ENCODE results near the gene GTPBP6.
A peak's percentile ranks its signal among the peaks of the same experiment; 100 is the strongest.
"Not testable (repeated sequence)": the region's sequence is repeated elsewhere in the genome, so short reads cannot be mapped to it uniquely, and the experiment has no call there.

Gene GTPBP6

GRCh38 chrX:334331-334891 lies 15.8 kb upstream of the GTPBP6 start:
- DNase-seq: no peak

GRCh38 chrX:333611-334311 lies 15.2 kb upstream of the GTPBP6 start:
- DNase-seq: no peak

DNA sequence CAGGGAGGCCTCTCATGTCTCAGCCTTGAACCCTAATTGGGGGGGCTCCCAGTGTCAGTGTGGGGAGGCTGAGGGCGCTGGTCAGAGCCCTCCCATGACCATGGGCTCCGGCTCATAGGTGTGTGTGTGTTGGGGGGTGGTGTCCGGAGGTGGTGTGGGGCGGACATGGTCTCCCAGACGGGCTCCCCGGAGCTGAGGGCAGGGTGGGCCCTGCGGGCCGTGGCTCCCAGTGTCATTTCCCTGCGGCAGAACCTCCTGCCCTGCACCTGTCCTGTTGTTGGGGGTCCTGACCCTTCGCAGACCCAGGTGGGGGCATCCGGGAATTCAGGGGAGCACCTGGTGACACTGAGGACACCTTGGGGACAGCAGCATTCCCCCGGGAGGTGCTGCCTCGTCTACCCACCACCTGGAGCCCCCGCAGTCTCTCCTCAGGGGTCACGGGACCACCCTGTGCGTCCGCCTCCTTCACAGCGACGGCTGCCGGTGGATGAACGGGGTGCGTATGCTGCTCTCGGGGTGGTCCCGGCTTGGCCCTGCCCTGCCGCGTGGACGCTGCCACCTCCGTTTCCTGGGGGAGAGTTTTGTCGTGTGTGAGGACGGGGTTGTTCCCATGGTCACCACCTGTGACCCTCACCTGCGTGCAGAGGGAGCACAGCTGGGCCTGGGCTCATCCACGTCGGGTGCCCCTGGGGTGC lies 14.5 kb upstream of the GTPBP6 start:
- DNase-seq: no peak

DNA sequence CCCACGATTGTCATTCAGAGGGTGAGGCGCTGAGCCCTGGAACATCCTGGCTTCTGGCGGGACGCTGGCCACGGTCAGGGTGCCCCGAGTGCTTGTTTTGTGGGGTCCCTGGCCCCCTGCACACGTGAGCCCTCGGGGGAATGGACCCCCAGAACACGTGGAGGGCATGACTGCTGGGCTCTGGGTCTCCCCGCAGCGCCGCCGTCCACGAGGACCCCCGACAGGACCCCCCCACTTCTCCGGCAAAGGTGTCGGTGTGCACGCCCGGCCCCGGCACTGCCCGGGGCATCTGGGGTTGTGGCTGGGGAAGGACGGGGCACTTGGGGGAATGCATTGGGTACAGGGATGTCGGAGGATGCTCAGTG lies 13.9 kb upstream of the GTPBP6 start:
- no peak for DNase-seq

DNA sequence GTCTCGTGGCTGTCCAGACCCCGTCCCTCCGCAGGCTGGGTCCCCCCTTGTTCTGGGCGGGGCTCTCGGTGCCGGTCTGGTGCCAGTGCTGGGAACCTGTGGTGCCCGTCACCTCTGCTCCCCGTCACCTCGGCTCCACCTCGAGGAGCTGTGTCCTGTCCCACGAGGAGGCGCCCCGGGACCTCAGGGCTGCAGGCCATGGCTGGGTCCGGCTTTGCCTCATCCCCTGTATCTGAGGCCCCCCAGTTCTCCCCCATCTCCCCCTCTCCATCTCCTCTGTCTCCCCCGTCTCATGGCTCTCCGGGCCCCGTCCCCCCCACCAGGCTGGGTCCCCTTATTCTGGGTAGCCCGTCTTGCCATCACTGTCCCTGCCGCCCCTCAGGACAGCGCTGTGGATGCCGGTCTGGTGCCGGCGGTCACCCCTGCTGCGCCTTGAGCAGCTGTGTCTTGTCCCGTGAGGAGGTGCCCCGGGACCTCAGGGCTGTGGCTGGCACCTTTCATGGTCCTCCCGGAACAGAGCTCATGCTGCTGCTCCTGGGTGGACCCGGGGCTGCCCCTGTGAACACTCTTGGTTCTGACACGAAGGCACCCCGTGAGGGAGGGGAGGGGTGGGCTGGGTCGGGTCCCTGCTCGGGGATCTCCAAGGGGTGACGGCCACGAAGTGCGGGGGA lies 13.4 kb upstream of the GTPBP6 start:
- DNase-seq: no peak

DNA sequence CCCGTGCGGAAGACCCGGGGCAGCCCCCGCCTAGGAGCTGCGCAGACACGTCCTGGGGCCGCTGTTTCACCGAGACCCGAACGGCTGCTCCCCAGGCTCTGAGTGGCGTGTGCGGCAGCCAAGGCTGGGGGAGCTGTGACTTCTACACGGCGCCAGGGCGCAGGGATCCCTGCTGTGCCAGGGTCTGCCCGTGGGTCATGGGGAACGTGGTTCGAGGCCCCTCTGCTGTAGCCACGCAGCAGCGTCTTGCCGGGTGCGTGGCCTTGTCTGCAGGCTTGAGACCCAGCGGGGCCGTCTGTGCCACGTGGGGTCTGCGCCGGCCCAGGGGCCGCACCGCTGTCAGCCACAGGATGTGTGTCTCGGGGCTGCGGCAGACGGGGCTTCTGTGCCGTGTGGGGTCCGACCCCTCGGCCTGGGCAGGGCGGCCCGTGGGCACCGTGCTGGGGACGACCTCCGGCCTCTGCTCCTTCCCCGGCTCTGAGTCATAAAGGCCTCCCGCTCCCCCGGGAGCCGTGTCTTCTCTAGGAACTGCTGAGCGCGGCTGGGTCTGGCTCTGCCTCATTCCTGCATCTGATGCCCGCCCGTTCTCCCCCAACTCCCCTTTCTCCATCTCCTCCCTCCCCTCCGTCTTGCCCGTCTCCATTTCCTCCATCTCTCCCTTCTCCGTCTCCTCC lies 12.7 kb upstream of the GTPBP6 start:
- no peak for DNase-seq

DNA sequence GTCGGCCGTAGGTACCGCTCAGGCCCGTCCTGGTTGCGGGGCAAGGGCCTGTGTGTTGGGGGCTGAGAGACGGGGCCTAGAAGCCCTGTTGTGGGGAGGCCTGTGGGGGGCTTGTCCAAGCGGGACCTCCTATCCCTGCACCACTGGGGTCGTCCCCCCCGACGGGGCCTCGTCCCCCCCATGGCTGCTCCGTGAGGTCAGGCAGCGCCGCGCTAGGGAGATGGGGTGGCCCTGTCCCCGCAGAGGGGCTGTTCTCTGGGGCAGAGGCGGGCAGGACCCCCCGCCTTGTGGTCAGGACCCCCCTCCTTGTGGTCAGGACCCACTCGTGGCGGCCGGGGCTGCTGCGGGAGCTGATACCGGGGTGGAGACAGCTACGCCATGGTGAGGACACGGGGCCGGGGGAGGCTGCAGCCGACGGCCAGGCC lies 12.1 kb upstream of the GTPBP6 start:
- no peak for DNase-seq

- DNase-seq: not testable (repeated sequence)
Observed at GRCh38 chrX:330141-330725, 11.6 kb upstream of the GTPBP6 start.

DNA sequence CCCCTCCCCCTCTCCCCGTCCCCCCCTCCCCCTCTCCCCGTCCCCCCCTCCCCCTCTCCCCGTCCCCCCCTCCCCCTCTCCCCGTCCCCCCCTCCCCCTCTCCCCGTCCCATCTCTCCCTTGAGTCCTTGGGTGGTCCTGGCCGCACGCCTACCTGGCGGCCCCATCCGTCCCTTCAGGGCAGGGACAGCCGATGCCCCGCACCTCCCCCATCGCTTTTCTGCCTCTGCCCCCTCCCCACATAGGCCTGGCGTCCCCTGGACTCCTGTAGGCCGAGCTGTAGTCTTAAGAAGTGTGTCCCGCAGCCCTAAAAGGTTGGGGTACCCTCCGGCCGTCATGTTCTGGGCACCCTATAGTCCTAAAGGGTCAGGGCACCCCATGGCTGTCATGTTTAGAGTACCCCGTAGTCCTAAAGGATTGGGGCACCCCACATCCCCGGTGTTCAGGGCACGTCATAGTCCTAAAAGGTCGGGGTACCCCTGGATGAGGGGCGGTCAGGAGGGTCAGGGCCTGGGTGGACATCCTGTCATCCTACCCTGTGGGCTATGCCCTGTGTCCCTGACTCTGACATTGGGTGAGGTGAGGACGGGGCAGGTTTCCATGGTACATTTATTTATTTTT lies 10.8 kb upstream of the GTPBP6 start:
- DNase-seq: no peak

DNA sequence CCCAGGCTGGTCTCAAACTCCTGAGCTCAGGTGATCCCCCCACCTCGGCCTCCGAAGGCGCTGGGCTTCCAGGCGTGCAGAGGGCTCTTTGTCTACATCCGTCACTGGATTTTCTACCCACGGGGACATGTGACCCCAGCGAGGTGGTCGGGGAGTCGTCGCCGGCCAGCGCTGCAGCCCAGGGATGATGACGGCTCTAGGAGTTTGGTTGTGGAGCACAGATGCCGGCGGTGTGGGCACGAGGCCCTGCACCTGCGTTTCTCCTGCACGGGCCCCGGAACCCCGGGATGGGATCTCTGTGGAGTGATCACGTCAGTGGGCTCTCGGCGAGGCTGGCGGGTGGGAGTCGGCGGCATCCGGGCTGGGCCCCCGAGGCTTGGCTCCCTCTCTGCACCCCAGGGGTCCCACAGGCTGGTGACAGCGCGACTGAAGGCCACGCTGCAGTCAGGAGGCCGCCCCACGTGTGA lies 9.1 kb upstream of the GTPBP6 start:
- DNase-seq: no peak

DNA sequence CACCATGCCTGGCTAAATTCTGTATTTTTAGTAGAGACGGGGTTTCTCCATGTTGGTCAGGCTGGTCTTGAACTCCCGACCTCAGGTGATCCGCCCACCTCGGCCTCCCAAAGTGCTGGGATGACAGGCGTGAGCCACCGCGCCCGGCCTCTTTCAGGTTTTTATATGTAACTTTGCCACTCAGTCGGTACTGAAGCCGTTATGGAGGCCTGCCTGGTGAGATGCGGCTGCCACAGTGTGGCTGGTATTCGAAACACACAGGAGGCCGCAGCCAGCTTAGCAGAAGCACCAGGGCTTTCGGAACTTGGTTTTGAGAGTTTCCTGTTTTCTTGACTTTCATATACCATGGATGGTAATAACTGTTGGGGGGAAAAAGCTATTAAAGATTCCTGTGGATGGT lies 6.1 kb upstream of the GTPBP6 start:
- DNase-seq: peak; percentile 8

- peak; percentile 23 for DNase-seq
Observed at GRCh38 chrX:323721-324628, 5.4 kb upstream of the GTPBP6 start.

- peak; percentile 27 for DNase-seq
Observed at GRCh38 chrX:320126-320783, 1.7 kb upstream of the GTPBP6 start.

DNA sequence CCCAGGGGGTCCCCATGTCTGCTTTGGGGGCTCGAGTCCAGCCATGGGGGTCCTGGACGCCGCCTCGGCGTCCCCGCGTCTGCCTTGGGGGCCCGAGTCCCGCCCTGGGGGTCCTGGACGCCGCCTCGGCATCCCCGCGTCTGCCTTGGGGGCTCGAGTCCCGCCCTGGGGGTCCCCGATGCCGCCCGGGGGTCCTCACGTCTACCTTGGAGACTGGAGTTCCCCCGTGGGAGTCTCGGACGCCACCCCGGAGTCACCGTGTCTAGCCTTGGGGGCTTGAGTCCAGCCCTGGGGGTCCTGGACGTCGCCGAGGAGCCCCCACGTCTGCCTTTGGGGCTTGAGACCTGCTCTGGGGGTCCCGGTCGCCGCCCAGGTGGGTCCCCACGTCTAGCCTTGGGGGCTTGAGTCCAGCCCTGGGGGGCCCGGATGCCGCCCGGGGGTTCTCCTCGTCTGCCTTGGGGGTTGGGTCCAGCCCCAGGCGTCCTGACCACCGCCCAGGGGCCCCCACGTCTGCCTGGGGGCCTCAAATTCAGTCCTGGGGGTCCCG lies 1.1 kb upstream of the GTPBP6 start:
- DNase-seq: no peak

DNA sequence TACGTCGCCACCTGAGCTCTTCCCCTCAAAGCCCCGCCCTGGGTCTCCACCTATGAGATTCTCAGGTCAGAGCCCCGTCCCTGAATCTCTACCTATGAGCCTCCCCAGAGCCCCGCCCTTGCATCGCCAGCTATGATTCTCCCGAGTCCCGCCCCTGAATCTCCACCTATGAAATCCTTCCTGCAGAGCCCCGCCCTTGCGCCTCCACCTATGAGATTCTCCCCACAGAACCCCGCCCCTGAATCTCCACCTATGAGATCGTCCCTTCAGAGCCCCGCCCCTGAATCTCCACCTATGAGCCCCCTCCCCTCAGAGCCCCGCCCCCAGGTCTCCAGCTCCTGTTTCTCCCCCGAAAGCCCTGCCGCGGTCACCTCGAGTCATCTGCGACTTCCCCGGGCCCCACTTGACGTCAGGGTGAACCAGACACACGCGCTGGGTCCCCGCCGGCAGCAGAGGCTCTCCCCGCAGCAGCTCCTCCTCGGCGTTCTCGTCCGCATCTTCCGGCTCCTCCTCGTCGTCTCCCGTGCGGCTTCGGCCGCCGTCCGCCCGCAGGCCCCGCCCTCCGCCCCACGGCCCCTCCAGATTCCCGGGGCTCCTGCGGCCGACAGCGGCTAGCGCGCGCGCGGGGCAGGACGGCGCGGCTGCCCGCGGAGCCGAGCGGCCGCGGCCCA lies 393 bp downstream of the GTPBP6 start:
- peak; percentile 99 for DNase-seq

- peak; percentile 94 for DNase-seq
Observed at GRCh38 chrX:317424-318067, 1.1 kb downstream of the GTPBP6 start.

DNA sequence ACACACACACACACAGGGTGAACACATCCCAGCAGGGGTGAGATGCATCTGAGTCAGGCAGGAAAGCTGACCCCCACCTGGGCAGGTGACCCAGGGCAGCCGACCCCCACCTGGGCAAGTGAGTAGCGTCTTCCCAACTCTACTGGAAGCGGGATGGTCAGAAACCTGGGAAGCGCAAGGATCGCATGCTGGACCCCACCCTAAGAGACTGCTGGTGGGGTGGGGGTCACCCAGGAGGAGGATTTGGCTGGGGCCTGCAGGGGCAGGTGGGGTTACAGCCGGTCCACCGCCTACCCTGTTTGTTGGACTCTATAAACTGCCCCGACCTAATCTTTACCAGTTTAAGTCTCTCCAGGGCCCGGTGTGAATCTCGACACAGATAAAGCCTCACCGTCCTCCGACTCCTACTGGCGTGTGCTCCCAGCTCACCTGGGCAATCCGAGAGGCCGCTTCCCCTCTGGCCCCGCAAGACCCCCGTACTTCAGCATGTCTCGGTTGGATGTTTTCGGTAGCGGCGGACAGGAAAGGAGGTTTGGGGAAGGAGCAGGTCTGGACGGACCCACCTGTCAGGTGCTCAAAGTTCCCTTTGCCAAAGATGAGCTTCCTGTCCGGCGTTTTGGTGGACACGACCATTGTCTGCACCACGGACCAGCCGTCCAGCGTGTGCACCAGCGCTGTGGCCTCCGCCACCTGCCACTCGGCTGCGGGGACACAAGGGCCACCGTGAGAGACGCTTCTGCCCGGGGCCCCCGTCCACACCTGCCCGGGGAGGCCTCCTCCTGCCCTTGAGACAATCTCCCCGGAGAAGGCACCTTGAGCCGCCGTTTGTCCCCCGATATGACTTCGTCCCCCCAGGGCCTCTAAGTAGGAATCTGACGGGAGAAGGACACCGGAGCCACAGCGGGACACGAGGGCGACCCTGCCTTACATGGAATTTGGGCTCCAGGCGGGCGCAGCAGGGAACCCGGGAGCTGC lies 2.0 kb downstream of the GTPBP6 start:
- no peak for DNase-seq

Data from inflammatory macrophage treated with lipopolysaccharide for 4 hours (primary cell).